Stimulated activated CD4-positive, alpha-beta T cell treated with anti-CD3 and anti-CD28 coated beads, Interleukin-15, amount 100 ng/mL, for 24 hours (primary cell): ENCODE measurements around the gene MEGF11.

Experiments
- DNase-seq: peaks from one replicate; pipeline ENCODE4 v3.0.0-alpha.2; 2020

Gene MEGF11

DNA sequence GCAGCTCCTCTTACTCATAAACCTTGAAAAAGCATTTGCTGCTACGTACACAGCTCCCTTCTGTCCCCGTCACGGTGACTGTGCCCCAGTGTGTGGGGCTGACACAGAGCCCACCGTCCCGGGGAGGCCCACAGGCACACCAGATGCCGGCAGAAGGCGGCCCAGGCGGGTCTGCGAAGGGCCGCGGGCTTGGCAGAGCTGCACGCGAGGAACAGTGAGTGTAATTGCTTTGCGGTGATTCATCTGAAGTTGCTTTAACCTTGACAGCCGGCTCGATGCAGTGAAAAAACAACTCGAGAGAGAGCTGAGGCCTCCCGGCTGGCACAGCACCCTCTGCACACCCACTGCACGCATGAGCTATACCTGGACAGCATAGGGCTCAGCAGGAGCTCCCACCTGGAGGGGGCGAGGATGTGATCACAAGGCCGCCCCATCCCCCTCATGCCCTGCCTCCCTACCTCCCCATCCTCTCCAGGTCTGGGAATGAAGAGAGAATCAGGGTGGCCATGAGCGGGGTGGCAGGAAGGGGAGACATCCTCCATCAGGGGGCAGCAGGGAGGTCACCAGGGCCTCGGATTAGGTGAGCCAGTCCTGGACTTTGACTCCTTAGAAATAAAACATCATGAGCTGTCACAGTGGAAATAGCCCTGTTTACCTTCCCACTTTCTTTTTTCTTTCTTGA lies 172.7 kb downstream of the MEGF11 start:
- DNase-seq = no peak

- no peak for DNase-seq
Observed at GRCh38 chr15:66078929-66079275, 174.6 kb downstream of the MEGF11 start.

- DNase-seq = no peak
Observed at GRCh38 chr15:66078196-66078928, 175.2 kb downstream of the MEGF11 start.

- DNase-seq = no peak
Observed at GRCh38 chr15:66077320-66077663, 176.3 kb downstream of the MEGF11 start.

DNA sequence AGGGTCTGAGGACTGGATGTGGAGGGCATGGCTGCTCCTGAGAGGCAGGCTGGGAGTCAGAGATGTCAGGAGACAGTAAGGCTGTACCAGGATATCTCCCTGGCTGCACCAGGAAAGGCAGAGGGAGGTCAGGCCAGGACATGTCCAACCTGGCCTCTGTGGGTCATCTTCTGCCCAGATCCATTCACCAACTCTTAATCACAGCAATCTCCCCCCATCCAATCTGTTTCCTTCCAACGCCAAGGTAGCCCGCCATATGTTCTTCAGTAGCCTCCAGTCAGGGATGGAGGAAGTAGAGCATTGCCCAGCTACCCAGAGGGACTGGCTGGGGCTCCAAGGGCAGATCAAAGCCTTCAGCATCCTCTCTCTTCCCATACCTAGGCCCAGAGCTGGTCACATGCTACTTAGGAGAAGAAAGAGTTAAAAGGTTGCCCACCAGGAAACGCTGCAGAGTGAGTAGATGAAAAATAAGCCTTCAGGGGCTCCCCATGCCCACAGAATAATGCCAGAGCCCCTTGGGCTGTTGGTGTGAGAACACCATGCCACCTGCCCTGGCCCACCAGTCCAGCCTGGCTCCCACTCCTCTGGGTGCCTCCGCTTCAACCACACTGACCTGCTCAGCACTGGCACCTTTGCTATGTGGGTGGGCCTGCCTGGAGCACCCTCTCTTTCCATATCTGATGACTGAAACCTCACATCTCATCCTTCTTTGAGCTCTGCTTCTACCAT lies 176.8 kb downstream of the MEGF11 start:
- no peak for DNase-seq

GRCh38 chr15:66075947-66076346 lies 177.6 kb downstream of the MEGF11 start:
- no peak for DNase-seq

GRCh38 chr15:66072616-66073361 lies 180.8 kb downstream of the MEGF11 start:
- DNase-seq = no peak

DNA sequence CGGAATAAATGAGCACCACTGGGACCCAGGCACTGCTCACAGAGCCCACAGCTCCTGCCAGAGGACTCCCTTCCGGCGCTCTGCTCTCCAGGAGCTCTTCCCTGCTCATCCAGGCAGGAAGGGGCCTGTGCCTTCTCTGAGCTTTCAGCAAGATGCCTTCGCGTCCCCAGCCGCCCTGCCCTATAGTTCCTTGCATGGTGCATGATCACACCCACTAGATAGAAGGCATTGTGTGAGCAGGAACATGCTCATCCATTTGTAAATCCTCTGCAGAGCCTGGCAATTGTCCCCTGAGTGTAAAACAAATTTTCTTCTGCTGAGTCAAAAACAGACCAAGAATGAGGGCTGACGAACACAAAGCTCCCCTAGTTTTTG lies 181.6 kb downstream of the MEGF11 start:
- DNase-seq = no peak

- DNase-seq = no peak
Observed at GRCh38 chr15:66071160-66071920, 182.2 kb downstream of the MEGF11 start.

DNA sequence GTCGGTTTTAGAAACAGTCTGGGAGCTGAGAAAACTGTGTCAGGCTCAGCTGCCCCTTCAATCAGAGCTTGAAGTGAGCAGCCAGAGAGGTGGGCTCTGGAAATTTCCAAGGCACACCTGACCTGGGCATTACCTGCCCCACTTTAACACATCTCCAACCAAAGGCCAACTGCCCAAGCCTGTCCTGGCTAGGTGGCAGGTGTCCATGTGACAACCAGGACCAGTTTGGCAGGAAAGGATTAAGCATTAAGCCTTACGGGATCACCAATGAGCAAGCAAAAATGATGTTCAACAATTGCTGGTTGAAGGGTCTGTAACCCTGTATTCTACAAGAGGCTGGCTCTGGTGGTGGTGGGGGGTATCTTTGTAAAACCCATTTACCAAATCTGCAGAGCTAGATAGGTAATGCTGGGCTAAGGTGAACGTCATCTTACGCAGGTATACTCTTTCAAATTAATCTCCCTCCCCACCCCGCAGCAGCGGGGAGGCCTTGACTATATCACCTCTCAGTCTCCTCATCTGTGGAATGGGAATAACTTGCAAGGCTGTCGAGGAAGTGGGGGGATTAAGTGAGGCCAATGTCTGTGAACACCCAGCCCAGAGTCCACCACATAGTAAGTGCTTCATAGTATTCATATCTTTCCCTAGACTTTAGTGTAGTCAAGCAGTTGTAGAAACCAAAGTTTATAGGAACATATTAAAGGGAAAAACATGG lies 183.2 kb downstream of the MEGF11 start:
- no peak for DNase-seq

DNA sequence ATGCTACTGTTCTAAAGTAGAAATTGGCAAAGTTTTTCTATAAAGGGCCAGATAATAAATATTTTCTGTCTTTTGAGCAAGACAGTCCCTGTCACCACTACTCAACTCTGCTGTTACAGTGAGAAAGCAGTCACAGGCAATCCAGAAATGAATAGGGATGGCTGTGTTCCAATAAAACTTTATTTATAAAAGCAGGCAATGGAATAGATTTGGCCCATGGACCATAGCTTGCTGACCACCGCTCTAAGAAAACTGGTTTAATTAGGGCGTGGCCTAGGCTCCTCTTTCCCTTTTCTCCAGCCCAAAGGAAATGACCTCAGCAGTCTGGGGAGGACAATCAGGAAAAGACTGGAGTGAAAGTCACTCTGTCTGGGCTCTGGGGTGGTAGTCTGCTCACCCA lies 183.8 kb downstream of the MEGF11 start:
- DNase-seq = no peak

GRCh38 chr15:66068801-66069200 lies 184.7 kb downstream of the MEGF11 start:
- no peak for DNase-seq

GRCh38 chr15:66067687-66068086 lies 185.9 kb downstream of the MEGF11 start:
- DNase-seq = no peak

DNA sequence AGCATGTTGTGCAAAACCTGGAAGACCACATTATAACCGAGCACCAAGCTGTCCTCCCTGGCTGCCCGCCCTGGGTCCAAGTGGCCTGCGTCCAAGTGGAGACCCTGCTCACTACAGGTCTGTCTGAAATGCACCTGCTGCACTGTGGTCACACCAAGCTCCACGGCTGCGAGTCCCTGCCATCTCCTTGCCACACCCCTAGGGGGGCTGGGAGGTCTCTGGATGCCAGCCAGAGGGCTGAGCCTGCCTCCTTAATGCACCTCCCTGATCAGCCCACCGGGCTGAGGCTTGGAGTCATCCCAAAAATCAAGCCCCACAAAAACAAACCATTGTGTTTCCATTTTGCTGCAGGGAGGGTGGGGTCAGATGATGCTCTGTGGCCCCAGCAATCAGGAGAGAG lies 187.1 kb downstream of the MEGF11 start:
- DNase-seq = no peak

- DNase-seq = no peak
Observed at GRCh38 chr15:66066005-66066404, 187.5 kb downstream of the MEGF11 start.

DNA sequence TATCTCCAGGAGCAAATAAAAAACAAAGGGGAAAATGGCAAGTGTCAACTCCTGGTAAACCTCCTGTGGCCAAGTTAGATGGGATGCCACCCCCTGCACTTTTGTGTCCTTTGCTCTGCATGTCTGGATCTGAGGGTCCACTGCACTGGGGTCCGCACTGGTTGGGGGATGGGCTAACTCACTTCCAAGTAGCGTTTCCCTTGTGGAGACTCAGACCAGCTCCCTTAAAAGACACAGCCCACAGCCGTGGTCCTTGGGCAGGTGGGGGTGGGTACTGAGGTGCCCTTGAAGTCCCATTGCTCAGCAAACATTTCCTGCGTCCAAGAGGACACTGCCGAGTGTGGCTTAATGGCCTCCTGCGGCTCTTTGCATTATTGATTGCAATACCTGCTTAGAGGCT lies 188.2 kb downstream of the MEGF11 start:
- DNase-seq = no peak

GRCh38 chr15:66063147-66063546 lies 190.4 kb downstream of the MEGF11 start:
- DNase-seq = no peak

- DNase-seq = no peak
Observed at GRCh38 chr15:66057089-66057488, 196.5 kb downstream of the MEGF11 start.

DNA sequence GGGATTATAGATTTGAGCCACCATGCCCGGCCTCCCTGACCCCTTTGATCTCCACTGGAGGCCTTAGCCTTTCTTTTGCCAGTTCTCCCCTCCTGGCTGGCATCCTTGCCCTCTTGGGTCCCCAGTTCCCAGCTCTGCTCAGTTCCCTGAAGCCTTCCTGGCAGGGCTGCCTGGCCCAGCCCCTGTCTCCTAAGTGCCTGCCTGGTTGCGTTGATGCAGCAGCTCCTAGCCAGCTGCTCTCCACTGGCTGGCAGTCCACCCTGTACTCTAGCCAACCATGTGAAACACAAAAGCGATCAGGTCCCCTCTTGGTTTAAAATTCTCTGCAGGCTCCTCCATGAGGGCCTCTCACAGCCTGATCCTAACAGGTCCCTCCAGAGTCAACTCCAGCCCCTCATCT lies 199.6 kb downstream of the MEGF11 start:
- no peak for DNase-seq

DNA sequence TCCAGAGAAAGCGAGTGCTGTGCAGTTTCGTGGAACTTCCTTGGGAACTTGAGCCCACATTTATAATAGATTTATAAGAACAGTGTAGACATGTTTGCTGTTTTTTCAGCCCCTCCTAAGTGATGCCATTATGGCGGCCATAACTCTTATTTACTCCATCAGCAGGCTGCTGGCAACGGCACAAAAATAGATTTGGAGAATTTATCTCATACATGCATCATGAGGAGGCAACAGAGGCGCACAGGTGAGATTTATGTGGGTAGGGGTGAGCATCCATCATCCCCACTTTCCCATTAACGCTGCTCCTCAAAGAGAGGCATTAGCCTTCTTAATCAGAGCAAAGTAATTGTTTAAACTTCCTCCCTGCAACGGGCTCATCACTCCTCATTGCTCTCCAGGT lies 201.7 kb downstream of the MEGF11 start:
- no peak for DNase-seq

- DNase-seq = no peak
Observed at GRCh38 chr15:66050264-66050663, 203.3 kb downstream of the MEGF11 start.

DNA sequence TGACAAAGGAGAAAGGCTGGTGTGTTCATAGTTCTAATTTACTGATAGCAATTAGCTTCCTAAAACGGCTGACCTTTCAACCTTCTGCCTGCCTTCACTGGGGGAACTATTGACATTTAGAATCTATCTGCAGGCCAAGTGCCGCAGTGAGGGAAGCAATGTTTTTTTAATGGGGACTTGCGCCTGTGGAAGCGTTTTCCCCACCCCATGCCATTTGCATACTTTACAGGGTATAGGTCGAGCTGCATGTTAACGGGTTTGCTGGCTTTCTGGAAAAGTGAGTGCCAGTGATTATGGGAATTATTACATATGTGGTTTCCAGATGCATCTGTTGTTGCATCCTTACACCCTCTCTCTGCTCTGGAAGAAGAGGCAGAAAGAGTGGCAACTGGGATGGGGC lies 204.2 kb downstream of the MEGF11 start:
- no peak for DNase-seq
